Measurements from ENCODE around the gene TNRC6A. TPM values are rescaled to one million over a fixed set of nuclear protein-coding genes. Genes with fewer than 3 reads are reported as not detected.
A peak's percentile ranks its signal among the peaks of the same experiment; 100 is the strongest.

Gene TNRC6A
- total and polyA plus RNA-seq, 2 experiments from 2014 or later: 93.1 to 124 TPM

DNA sequence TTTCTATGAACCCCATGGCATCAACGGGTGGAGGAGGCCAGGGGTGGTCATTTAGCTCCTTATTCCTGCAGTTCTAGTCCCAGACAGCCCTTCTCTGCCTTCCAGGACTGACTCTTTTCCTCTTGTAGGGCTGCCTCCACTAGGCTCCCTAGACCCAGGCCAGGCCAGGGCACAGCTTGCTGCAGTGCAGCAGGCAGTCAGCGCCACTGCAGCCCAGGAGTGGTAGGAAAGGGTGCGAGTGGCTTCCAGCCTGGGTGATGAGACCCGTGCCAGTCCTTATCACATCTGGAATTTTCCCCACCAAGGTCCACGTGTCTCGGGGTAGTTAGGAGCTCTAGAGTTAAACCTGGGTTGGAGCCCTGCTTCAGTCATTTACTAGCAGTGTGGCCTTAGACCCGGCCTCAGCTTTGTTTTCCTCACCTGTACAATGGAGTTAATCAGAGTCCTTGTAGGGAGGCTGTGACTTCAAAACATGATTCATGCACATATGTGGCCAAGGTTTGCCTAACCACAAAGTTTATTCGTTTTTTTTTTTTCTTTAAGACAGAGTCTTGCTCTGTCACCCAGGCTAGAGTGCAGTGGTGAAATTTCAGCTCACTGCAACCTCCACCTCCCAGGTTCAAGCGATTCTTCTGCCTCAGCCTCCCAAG is 121.0 kb downstream of the TNRC6A start:
- Histone ChIP-seq H3K27me3 (ENCODE audit: insufficient read depth) (no peaks in the 10 kb centered on the region), H3K4me1 (ENCODE audit: insufficient read depth) (no peaks in the 10 kb centered on the region), H2AFZ (no peak overlapping the region), H3K4me3 (no peak overlapping the region), H3K79me2 (replicated peaks; ENCODE audit: insufficient read depth) (no peaks in the 10 kb centered on the region), H4K20me1 (replicated peaks; ENCODE audit: insufficient read depth) (no peaks in the 10 kb centered on the region), H3K4me2 (no peak overlapping the region), H3K9me2 (ENCODE audit: insufficient read depth) (no peaks in the 10 kb centered on the region), H3F3A (replicated peaks; ENCODE audit: low read depth) (no peaks in the 10 kb centered on the region), H3K36me3 (ENCODE audit: insufficient read depth) (no peaks in the 10 kb centered on the region), H3K27ac (ENCODE audit: low read depth) (no peak overlapping the region)
- H3K4me3 Mint-ChIP-seq: no peak overlapping the region
- no peaks in the 10 kb centered on the region for H3K36me3 Mint-ChIP-seq (ENCODE audit: low read depth)
- no peak overlapping the region for H3K27ac Mint-ChIP-seq
- H3K27me3 Mint-ChIP-seq (ENCODE audit: insufficient read depth, low read depth, poor library complexity): peaks cover 8% of the 10 kb centered on the region
- DNase-seq (ENCODE audit: low spot score): no peak
- no peak; the same call in 2 of the 3 replicates for ATAC-seq
- H3K9me3 Mint-ChIP-seq: no peaks in the 10 kb centered on the region
- TF ChIP-seq NANOG (IDR thresholded peaks at IDR 0.05; ENCODE audit: borderline replicate concordance) (no peak), STAT1 (IDR thresholded peaks at IDR 0.05; ENCODE audit: unreplicated experiment) (no peak)
- TF ChIP-seq, protein P1, sequence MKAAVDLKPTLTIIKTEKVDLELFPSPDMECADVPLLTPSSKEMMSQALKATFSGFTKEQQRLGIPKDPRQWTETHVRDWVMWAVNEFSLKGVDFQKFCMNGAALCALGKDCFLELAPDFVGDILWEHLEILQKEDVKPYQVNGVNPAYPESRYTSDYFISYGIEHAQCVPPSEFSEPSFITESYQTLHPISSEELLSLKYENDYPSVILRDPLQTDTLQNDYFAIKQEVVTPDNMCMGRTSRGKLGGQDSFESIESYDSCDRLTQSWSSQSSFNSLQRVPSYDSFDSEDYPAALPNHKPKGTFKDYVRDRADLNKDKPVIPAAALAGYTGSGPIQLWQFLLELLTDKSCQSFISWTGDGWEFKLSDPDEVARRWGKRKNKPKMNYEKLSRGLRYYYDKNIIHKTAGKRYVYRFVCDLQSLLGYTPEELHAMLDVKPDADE (IDR thresholded peaks at IDR 0.05): no peak
- no peaks in the 10 kb centered on the region; the same call in 2 of the 3 replicates for H3K4me1 Mint-ChIP-seq

DNA sequence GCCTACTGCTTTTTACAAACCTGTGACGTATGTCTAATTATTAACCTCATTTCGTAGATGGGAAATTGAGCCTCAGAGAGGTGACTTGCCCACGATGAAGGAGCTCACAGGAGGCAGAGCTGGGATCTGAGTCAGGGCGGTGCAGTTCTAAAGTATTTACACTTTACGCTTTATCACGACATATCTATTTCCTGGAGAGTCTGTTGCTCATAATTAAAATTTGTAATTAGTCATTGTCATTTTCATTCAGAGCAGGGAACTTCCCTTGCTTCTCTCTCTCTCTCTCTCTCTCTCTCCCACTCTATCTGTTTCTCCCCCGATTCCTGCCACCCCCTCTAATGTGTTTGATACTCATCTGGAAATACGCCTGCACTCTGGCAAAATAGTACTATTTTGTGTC is 122.2 kb downstream of the TNRC6A start:
- no peak overlapping the region for H3K4me2 ChIP-seq
- ATAC-seq: no peak
- Mint-ChIP-seq H3K4me3 (no peak overlapping the region), H3K4me1 (no peaks in the 10 kb centered on the region; the same call in 2 of the 3 replicates), H3K9me3 (no peaks in the 10 kb centered on the region), H3K36me3 (ENCODE audit: low read depth) (no peaks in the 10 kb centered on the region), H3K27me3 (ENCODE audit: insufficient read depth, low read depth, poor library complexity) (peaks cover 3% of the 10 kb centered on the region), H3K27ac (no peak overlapping the region)
- H3K27ac ChIP-seq (ENCODE audit: low read depth): no peak overlapping the region
- H3K36me3 ChIP-seq (ENCODE audit: insufficient read depth): no peaks in the 10 kb centered on the region
- no peak for DNase-seq (ENCODE audit: low spot score)
- no peaks in the 10 kb centered on the region for H3K9me2 ChIP-seq (ENCODE audit: insufficient read depth)
- H3K27me3 ChIP-seq (ENCODE audit: insufficient read depth): no peaks in the 10 kb centered on the region
- H3F3A ChIP-seq (replicated peaks; ENCODE audit: low read depth): no peaks in the 10 kb centered on the region
- H3K4me3 ChIP-seq: no peak overlapping the region
- TF ChIP-seq ZNF331 (CRISPR knock-in tag; IDR thresholded peaks at IDR 0.05; ENCODE audit: low read depth) (no peak), JUNB (IDR thresholded peaks at IDR 0.05; ENCODE audit: unreplicated experiment) (no peak), STAT1 (IDR thresholded peaks at IDR 0.05; ENCODE audit: unreplicated experiment) (no peak), NANOG (IDR thresholded peaks at IDR 0.05; ENCODE audit: borderline replicate concordance) (no peak), EZH2 (IDR thresholded peaks at IDR 0.05; ENCODE audit: low read depth, unreplicated experiment) (no peak), POLR2AphosphoS5 (IDR thresholded peaks at IDR 0.05; ENCODE audit: low read depth) (no peak)
- TF ChIP-seq, protein P1 (IDR thresholded peaks at IDR 0.05): no peak
- no peaks in the 10 kb centered on the region for H3K4me1 ChIP-seq (ENCODE audit: insufficient read depth)
- H4K20me1 ChIP-seq (replicated peaks; ENCODE audit: insufficient read depth): no peaks in the 10 kb centered on the region
- no peaks in the 10 kb centered on the region for H3K79me2 ChIP-seq (replicated peaks; ENCODE audit: insufficient read depth)
- 0 out of 2 replicates have a peak overlapping the region, but pooled peaks have one; percentile 10 for H2AFZ ChIP-seq

DNA sequence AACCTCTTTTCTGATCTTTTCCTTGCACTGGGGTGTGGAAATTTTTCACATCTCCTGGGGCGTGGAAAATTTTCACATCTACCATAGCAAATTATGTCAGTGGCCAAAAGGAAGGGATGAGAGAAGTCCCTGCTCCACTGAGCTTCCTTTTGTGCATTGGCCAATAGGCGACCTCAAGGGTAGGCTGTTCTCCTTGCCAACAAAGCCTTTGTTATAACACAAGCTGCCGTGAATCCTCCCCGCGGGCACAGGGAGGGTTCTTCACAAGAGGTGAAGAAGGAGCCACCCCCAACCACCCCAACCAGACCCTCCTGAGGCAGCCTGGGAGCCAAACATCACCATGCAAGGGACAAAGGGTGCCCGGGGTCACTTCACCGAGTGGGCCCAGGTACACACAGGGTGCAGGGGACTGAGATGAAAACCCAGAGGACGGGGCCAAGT is 122.8 kb downstream of the TNRC6A start:
- no peaks in the 10 kb centered on the region for H3K36me3 ChIP-seq (ENCODE audit: insufficient read depth)
- Mint-ChIP-seq H3K36me3 (ENCODE audit: low read depth) (no peaks in the 10 kb centered on the region), H3K27ac (no peak overlapping the region), H3K27me3 (ENCODE audit: insufficient read depth, low read depth, poor library complexity) (peaks cover 3% of the 10 kb centered on the region), H3K9me3 (no peaks in the 10 kb centered on the region), H3K4me3 (no peak overlapping the region), H3K4me1 (no peaks in the 10 kb centered on the region; the same call in 2 of the 3 replicates)
- no peaks in the 10 kb centered on the region for H3K79me2 ChIP-seq (replicated peaks; ENCODE audit: insufficient read depth)
- H3K4me2 ChIP-seq: no peak overlapping the region
- no peak overlapping the region for H3K27ac ChIP-seq (ENCODE audit: low read depth)
- no peaks in the 10 kb centered on the region for H3K4me1 ChIP-seq (ENCODE audit: insufficient read depth)
- H2AFZ ChIP-seq: 0 out of 2 replicates have a peak overlapping the region, but pooled peaks have one; percentile 10
- H3K4me3 ChIP-seq: no peak overlapping the region
- no peaks in the 10 kb centered on the region for H4K20me1 ChIP-seq (replicated peaks; ENCODE audit: insufficient read depth)
- H3K9me2 ChIP-seq (ENCODE audit: insufficient read depth): no peaks in the 10 kb centered on the region
- H3K27me3 ChIP-seq (ENCODE audit: insufficient read depth): no peaks in the 10 kb centered on the region
- DNase-seq (ENCODE audit: low spot score) (no peak), ATAC-seq (no peak)
- no peaks in the 10 kb centered on the region for H3F3A ChIP-seq (replicated peaks; ENCODE audit: low read depth)
- no peak for TF ChIP-seq EZH2 (IDR thresholded peaks at IDR 0.05; ENCODE audit: low read depth, unreplicated experiment)
- TF ChIP-seq, protein P2, sequence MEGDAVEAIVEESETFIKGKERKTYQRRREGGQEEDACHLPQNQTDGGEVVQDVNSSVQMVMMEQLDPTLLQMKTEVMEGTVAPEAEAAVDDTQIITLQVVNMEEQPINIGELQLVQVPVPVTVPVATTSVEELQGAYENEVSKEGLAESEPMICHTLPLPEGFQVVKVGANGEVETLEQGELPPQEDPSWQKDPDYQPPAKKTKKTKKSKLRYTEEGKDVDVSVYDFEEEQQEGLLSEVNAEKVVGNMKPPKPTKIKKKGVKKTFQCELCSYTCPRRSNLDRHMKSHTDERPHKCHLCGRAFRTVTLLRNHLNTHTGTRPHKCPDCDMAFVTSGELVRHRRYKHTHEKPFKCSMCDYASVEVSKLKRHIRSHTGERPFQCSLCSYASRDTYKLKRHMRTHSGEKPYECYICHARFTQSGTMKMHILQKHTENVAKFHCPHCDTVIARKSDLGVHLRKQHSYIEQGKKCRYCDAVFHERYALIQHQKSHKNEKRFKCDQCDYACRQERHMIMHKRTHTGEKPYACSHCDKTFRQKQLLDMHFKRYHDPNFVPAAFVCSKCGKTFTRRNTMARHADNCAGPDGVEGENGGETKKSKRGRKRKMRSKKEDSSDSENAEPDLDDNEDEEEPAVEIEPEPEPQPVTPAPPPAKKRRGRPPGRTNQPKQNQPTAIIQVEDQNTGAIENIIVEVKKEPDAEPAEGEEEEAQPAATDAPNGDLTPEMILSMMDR (conservative IDR thresholded peaks at IDR 0.05; ENCODE audit: low read depth in 2 of 2): no peak
